ENCODE results near the gene NFIA.
"Not testable (repeated sequence)": the region's sequence is repeated elsewhere in the genome, so short reads cannot be mapped to it uniquely, and the experiment has no call there.

NFIA gene

DNA sequence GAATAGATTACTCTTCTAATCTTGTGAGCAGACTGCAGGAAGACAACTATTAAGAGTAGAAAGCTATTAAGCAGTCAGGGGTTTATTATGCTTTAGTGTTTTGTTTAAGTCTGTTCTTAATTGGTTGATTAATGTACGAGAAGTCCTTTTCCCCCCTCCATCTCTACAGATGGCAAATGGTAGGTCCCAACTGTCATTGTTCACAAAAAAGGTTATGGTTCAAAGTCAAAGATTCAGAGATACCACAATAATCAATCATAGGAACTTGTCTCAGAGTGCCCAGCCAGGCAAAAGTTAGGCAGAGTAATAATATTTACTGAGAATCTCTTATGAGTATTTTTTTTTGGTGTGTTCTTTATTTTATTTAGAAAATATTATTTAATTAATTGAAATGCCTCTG lies 26.8 kb downstream of the NFIA start:
- no peak for DNase-seq

DNA sequence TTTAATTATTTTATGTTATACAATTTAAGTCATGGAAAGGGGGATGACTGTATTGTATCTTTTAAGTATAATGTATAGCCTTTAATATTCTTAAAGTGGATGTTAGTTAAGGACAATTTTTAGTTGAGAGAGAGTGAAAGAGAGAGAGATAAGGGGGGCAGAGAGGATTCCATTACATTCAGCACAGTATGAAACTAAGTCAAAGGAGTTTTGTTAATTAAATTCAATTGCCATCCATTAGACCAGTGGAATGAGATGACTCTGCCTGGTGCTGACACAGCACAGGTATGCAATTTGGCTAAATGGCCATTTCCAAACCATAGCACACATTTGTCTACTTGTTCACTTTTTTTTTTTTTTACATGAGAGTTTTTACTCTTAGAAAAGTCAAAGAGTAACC lies 27.5 kb downstream of the NFIA start:
- no peak for DNase-seq

DNA sequence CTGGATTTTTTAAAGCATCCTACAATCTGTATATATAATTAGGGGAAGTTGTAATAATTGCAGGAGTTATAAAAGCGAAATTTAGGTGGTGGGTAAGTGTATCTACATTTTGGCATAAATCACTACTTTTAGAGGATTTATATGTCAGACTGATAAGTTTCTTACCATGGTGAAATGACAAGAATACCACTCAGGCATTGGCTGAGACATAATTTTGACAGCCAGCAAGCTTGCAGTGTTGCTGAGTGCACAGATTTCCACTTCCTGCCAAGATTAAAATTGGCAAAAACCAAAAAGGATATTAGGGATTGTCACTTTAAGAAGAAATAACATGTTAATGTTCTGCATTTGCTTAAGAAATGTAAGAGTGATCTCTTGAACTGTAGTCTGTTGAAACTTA lies 28.2 kb downstream of the NFIA start:
- no peak for DNase-seq

DNA sequence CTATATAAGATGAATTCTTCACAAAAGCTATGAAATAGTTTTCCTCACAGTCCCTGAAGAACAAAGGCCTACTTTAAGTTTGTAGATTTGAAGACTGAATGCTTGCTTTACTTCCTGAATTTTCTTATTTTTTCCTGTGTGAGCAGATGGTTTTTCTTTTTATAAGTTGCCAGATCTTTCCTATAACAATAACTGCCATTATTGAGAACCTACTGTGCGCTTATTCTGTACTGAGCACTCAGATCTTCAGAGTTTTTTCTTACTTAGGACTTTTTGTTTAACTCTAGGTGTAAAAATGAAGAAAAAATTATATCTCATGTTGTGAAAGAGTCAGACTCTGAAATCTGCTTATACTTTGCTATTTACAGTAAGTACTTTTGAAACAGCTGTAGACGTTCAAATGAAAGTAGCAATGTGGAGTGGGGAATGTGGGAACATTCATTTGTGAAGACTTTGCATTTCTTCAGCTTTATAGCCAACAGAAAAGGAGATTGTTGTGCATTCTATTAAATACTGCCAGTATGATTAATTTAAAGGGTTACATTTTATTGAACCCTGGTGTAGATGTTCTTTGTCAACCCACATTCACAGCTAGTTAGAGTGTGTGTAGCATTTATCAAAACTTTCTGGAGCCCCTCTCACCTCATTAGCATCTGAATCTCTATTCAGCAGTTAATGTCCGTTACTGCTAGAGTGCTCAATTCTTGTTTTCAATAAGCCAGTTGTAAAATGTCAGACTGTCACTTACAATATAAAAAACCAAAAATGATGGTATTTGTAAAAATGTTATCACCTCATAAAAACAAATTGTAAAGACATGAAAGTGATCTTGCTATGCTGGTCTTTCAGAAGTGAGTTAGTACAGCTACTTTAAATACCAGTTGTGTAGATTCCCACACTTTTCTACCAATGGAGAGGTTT lies 29.0 kb downstream of the NFIA start:
- no peak for DNase-seq

DNA sequence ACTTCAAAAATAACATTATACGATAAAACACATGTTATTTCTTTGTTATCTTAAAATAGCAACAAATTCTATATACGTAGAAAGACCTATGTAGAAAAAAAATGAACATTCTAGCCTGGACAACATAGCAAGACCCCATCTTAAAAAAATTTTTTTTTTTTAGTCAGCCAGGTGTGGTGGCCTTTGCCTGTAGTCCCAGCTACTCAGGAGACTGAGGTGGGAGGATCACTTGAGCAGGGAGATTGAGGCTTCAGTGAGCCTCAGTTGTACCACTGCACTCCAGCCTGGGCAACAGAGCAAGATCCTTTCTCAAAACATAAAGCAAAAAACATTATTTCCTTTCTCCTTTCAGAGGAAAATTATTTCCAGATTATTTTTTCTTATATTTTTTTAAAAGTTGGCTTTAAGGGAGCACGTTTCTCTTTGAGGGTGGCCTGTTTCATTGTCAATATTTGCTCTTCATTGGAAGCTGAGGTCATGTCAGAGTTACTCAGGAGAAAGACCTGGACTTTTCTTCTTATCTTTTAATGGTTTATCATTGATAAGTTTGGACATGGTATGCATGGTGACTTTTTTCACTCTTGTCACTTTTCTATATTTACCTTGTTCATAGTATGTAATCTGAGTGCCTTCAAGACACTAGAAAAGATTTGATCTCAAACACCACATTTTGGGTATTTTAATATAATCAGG lies 32.0 kb downstream of the NFIA start:
- DNase-seq = no peak

DNA sequence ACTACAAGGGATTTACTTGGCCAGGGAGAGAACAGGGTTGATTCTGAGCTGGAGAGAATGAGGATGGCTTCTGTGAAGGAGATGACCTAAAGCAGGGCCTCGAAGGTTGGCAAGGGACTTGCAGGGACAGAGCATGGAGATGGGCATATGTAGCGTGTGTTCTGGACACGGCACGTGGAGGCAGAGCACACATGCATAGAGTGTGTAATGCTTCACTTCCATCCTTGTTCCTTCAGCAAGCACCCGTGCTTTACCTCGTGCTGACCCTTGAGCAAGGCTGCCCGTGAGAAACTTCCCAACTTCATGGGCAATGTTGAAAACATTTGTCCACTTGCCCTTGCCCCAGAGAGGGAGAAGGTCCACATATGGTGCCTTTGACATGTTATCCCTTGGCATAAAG lies 33.1 kb downstream of the NFIA start:
- no peak for DNase-seq

DNA sequence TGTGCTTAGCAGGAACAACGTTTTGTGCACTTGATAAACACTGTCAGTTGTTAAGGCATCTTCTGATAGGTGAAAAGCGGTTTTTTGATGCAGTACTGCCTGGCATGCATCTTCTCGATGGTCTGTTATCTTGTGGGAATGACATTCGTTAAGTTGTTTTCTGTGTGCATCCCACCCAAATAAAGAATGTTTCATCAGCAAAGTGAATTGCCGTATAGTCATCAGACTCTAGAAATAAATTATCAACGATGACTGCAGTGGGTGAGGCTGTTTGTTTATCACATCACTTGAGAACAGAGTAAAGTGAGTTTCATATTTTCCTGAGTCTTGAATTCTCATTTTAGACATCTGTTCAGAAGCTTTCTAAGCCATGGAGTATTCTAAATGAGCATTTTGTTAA lies 34.1 kb downstream of the NFIA start:
- DNase-seq = no peak

DNA sequence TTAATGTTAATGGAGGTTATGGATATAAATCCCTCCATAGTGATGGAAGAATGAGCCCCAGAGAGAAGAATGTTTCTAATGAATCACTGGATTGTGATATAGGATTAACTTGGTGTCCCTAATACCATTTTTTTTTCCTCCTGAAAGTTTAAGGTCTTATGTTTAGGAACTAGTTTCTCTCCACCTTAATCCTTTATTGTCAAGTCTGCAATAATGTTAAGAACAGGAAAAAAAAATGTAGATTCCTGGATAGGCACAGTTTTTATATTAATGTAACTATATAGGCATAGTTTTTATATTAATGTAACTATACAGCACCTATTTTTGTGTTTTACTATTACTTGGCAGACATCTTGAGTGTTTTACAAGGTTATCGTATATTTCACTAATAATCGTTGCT lies 34.9 kb downstream of the NFIA start:
- no peak for DNase-seq

DNA sequence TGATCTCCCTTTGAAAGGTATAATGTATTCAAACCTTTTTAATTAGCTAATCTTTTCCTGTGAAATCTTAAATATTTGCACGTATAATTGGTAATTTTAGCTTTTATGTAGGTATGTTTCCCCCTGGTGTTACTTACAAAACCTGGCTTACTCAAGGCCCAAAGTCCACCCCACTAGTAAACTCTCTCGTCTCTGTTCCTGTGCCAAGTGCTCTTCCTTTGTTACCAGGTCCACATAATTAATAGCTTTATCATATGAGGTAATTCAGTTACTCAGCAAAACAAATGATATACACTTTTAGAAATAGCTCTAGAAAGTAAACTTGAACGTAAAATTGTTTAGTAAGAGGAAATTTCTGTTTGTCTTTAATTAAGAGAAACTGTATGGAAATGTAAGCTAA lies 36.7 kb downstream of the NFIA start:
- DNase-seq = no peak

DNA sequence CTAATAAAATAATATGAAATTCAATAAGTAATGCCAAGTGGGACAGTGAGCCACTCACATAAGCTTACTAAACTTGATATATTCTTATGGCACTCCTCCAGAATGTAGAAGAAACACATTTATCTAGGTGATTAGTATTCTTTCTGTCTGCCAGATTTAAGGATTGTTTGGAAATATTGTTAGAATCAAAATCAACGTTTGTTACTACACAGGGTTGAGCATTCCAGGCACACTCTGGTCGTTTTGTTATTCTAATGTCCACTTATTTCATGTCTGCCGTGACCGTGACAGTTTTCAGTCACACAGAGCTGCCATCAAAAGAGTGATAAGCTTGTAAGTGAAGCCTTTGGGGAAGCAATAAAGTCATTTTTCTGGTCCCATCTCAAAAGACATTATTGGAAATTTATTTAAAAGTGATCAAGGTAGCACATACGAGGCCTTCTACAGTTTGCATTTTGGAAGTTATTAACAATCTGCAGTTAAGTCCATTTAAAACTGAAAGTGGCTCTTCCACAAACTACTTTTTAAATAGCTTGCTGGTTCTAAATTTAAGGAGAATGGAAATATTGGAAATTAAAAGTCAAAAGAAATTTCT lies 38.0 kb downstream of the NFIA start:
- no peak for DNase-seq

DNA sequence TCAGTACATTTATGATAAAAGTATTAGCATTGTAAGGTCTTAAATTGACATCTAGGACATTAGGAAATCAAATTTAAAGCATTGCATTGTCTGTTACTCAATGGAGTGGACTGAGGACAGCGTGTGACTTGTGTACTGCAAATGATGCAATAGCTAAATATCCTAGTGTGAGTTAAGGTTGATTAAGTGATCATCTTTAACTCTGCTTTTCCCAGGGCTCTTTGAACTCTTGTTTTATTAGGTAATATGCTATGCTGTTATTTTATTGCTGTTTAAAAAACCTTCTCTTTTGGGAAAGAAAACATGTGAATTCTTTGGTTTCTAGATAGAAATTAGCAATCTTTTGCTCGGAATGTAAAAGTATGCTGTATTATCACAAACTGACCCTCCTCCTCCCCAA lies 38.6 kb downstream of the NFIA start:
- DNase-seq = no peak

DNA sequence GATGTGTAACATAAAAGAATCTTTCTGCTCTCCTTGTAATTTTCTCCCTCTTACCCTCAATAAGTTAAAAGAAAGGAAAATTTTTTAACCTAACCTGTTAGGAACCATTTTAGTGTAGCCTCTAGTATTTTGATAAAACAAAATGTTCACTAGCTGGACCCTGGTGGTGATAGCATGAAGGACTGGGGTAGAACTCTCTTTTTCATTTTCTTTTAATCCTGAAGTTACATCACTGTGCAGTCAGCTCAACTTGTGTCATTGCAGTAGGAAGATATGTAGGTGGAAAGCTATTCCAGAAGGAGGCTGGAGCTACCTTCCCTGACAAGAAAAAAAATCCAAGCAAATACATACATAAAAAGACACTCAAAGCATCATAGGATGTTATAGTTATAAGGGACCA lies 39.3 kb downstream of the NFIA start:
- no peak for DNase-seq

DNA sequence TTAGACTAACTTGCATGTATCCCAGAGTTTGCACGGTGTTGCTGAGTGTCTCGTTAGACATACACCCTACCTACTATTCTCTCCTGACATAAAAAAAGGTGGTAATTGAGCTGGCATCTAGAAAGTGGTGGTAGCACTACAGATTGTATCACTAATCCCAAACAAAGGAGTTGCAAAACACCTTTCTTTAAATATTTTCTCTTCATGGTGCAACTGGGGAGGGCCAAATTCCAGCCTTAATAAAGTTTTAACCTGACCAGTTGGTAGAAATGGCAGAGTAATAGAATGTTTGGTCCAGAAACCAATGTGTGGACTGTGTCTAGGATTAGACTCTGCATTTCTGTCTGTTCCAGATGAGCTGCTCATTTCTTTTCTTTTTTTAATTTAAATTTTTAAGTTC lies 40.0 kb downstream of the NFIA start:
- DNase-seq = no peak

DNA sequence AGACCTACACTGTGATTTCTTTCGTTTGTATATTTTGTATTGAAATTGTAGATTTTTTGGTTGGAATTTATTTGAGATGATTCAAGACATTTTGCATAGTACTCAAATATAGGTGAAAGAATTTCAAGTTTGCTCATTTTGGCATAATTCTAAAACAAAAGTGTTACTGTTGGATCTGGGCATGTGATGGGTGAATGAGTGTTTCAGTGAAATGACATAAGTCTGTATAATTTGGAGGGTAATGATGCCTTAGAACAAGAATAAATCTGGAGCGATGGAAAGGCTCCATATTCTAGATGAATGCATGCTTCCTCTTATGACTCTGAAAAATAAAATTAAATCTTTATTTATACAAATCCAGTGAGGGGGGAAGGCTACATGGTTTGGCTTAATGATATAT lies 41.0 kb downstream of the NFIA start:
- no peak for DNase-seq

DNA sequence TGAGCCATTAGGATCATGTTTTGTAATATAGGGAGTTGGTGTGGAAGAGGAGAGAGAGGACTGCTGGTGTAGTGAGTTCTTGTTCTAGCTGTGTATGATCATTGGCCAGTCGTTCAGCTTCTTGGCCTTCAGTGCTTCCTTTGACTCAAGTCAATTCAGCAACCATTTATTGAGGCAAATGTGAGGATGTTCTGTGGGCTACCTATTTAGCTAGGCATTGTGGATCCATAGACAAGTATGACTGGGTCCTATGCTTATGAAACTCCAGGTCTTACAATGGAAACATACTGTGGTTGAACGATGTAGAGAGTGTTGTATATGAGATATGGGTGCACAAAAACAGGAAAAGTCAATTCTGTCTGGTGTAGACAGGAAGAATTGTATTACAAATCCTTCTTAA lies 41.7 kb downstream of the NFIA start:
- DNase-seq = no peak

DNA sequence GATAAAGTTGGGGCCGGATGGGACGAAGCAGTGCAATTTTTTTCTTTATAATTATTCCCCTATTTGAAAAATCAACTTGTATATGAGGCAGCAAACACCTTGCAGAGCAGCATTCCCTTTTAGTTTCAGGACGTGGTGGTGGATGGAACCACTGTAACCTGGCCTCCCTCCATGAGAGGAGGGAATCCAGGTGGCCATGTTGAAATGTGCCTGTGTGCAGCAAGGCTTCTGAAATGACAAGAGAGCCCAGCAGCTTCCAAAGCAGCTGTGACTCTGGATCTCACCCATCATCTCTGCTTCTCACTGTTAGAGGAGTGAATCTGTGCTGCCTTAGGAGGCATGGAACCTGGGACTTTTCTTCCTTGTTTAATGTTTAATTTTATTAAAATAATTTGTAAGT lies 42.3 kb downstream of the NFIA start:
- DNase-seq = no peak

DNA sequence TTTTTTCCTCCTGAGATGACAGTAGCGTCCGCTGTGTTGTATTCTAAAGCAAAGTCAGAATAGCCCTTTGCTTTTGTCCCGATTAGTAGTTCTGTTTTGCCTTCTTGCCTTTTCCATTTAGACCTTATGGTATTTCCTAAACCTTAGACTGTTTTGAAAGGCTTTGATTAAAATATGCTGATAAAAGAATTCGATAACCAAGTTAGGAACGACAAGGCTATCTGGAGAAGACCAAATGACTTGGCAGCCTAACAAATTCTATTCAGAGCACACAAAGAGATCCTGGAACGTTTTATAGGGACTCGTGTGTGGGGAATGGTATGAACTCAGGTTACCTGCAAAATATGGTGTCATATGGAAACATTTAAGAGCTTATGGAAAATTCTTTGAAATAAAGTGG lies 42.9 kb downstream of the NFIA start:
- no peak for DNase-seq

DNA sequence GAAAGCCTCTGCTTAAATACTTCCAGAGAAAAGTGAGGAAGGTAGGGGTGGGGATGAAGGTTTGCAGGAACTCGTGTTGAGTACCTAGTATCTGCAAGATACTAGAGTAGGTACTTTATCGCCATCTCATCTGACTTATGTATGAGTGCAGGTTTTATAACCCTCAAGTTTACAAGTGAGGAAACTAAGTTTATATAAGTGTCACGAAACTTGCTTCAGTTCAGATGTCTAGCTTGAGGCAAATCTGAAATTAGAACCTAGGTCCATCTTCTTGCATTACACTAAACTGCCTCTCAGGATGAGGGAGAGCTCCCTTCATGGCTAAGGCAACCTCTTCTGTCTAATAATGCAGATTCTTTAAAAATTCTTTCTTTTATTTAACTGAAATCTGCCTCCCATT lies 43.5 kb downstream of the NFIA start:
- DNase-seq = no peak

DNA sequence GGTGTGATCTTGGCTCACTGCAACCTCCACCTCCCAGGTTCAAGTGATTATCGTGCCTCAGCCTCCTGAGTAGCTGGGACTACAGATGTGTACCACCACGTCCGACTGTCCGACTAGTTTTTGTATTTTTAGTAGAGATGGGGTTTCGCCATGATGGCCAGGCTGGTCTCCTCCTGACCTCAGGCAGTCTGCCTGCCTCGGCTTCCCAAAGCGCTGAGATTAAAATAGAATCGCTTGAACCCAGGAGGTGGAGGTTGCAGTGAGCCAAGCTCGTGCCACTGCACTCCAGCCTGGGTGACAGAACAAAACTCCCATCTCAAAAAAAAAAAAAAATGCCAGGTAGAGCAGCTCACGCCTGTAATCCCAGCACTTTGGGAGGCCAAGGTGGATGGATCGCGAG lies 44.5 kb downstream of the NFIA start:
- not testable (repeated sequence) for DNase-seq

DNA sequence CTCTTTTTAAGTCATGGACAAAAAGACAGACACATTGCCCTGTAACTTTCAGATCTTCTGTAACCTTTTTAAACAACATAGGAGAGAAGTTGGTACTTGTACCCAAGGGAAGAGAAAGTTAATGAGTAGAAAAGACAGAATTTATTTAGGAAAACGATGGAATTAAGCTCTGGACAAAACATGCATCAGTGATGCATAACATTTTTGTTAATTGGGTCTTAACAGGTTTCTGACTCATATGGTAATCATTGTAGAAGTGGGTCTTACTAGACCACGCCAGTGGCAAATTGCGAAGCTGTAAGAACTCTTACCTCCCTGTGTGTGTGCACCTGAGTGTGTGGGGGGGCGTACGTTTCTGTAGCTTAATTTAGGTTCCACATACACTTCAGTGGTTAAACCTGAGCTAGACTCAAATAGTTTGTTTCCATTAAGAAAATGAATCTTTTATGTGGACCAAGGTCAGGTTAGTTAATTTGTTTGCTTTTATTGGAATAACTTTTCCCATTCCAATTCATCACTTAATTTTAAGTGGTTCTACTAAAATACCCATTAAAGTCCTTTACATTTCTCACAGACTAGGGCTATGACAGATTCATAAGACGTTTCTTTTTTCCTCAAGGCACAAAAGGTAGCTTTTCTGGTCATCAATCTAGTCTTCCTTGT lies 48.1 kb downstream of the NFIA start:
- no peak for DNase-seq

DNA sequence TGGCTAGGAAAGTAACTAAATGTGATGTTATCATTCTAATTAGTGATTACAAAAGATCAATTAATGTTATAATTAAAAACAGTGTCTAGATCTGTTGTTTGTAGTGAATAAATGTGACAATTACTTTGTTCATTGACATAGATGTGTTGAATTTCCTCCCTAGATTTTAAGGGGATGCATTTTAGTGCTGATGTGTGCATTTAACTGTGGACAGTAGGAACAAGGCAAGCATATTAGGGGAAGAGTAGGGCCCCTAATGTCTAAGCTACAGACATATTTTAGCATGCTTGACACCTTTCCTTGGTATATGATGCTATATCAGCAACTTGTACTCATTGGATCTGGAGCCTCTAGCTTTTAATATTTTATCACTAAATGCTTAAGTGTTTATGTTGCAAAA lies 48.9 kb downstream of the NFIA start:
- DNase-seq = no peak

DNA sequence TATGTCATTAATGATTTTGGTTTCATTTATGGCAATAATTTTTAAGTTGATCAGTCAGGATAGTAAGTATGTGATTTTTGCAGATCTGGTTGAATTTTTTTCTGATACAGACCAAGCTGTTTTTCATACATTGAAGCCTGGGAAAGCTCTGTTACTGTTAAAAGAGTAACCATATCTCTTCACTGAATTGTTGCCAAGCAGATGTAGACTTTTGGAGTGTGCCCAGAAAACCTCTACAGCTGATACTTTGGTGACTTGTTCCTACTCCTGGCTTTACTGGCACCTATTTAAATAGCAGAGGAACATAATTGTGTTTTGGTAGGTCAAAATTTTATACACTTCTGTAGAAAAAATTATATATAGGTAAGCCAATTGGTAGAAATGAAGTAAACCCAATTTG lies 49.4 kb downstream of the NFIA start:
- DNase-seq = no peak

DNA sequence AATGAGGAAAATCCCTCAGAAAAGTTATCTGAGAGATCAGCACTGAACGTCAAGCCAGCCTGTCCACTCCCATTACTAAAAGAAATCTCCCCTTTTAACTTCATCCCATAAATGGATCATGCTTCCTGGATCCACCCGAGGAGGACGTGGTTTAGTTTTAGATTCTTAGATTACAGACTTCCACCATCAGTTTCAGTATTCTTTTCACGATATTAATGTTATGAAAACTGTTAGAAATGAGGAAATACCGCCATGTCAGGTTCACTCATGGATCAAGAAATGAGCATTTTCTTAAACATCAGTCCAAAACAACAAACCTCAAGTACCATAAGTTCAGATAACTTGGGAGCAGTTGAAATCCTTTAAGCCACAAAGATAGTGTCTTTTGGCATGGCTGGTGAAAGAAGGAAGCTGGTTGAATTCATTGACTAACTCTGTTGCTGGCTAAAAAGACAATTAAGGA lies 49.8 kb downstream of the NFIA start:
- no peak for DNase-seq

All from stimulated activated CD4-positive, alpha-beta T cell treated with anti-CD3 and anti-CD28 coated beads, Interleukin-2, amount 100 ng/mL, for 24 hours (primary cell).